Peyer's patch (tissue), 4 donors: ENCODE measurements around the gene ACBD6. TPM values are rescaled to one million over a fixed set of nuclear protein-coding genes. Genes with fewer than 3 reads are reported as not detected.

ENCODE experiments used
- DNase-seq, 3 donors: peaks; one replicate each; pipeline ENCODE4 v3.0.0-alpha.2; 2017 to 2019
- H3K27ac ChIP-seq, 4 donors: fragments of 200-600 bp; sonication (generic); one replicate each; pipeline ENCODE4 v1.5.1; 2016 to 2019
- H3K27me3 ChIP-seq, 2 donors: fragments of 200-600 bp; sonication (generic); one replicate each; pipeline ENCODE4 v1.5.1; 2019
- H3K36me3 ChIP-seq, 3 donors: fragments of 200-600 bp; sonication (generic); one replicate each; pipeline ENCODE4 v1.5.1; 2016 to 2019
- H3K4me1 ChIP-seq, 4 donors: fragments of 200-600 bp; sonication (generic); one replicate each; pipeline ENCODE4 v1.5.1; 2016 to 2019
- H3K4me3 ChIP-seq, 4 donors: fragments of 200-600 bp; sonication (generic); 1 replicate in 3 of 4; 2 replicates in 1 of 4; pipeline ENCODE4 v1.5.1; 2016 to 2019; ENCODE audit warnings: mild to moderate bottlenecking in 1 of 4
- H3K9me3 ChIP-seq, 4 donors: fragments of 200-600 bp; sonication (generic); one replicate each; pipeline ENCODE4 v1.5.1; 2016 to 2019; ENCODE audit warnings: mild to moderate bottlenecking in 1 of 4
- POLR2A ChIP-seq, 2 donors: fragments of 450-650 bp; IDR thresholded peaks; one replicate each; pipeline ENCODE4 v1.5.1; 2017; ENCODE audit warnings: antibody characterized with exemption in 2 of 2, mild to moderate bottlenecking in 2 of 2, moderate library complexity in 2 of 2
- total RNA-seq, 4 donors: library from RNA; depleted of rRNA; stranded (reverse); fragments of >200 nt; gene quantifications; one replicate each; pipeline ENCODE4 v1.1.0, GENCODE V29; 2016
- TF ChIP-seq, protein P1 (sequence below), 6 experiments: fragments of 450-650 bp in 4 of 6; fragments of 200-600 bp in 2 of 6; sonication (generic) in 1 of 6; IDR thresholded peaks; one replicate each; pipeline ENCODE4 v1.5.1; 2017 to 2019; ENCODE audit warnings: antibody characterized with exemption in 6 of 6, mild to moderate bottlenecking in 3 of 6, moderate library complexity in 1 of 6

The ACBD6 gene
- total RNA-seq, 4 donors from 2014 or later, result 32.2 to 56.1 (median 32.7) TPM

DNA sequence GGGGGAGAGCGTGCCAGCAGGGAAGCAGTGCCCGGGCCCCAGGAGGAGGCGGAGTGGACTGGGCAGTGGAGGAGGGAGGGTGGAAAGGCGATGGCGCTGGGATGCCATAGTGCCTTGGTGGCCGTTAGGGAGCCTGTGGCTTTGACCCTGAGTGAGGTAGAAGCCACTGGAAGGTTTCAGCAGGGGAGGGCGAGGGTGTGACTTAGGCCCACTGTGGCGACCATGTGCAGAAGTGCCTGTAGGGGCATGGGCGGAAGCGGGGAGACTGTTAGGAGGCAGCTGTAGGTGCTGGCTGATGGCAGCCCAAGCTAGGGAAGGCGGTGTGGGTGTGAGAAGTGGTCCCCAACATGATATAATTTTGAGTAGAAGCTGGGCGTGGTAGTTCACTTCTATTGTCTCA lies 244.1 kb downstream of the ACBD6 start:
- TF ChIP-seq, protein P1, sequence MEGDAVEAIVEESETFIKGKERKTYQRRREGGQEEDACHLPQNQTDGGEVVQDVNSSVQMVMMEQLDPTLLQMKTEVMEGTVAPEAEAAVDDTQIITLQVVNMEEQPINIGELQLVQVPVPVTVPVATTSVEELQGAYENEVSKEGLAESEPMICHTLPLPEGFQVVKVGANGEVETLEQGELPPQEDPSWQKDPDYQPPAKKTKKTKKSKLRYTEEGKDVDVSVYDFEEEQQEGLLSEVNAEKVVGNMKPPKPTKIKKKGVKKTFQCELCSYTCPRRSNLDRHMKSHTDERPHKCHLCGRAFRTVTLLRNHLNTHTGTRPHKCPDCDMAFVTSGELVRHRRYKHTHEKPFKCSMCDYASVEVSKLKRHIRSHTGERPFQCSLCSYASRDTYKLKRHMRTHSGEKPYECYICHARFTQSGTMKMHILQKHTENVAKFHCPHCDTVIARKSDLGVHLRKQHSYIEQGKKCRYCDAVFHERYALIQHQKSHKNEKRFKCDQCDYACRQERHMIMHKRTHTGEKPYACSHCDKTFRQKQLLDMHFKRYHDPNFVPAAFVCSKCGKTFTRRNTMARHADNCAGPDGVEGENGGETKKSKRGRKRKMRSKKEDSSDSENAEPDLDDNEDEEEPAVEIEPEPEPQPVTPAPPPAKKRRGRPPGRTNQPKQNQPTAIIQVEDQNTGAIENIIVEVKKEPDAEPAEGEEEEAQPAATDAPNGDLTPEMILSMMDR (IDR thresholded peaks at IDR 0.05), result no peak
- TF ChIP-seq POLR2A (IDR thresholded peaks at IDR 0.05), result no peak
- H3K27ac ChIP-seq, result no peak overlapping the region
- no peak for DNase-seq
- no peaks in the 10 kb centered on the region for H3K9me3 ChIP-seq
- H3K36me3 ChIP-seq, result no peaks in the 10 kb centered on the region
- no peak overlapping the region for H3K4me3 ChIP-seq
- no peaks in the 10 kb centered on the region for H3K4me1 ChIP-seq
- no peaks in the 10 kb centered on the region for H3K27me3 ChIP-seq

DNA sequence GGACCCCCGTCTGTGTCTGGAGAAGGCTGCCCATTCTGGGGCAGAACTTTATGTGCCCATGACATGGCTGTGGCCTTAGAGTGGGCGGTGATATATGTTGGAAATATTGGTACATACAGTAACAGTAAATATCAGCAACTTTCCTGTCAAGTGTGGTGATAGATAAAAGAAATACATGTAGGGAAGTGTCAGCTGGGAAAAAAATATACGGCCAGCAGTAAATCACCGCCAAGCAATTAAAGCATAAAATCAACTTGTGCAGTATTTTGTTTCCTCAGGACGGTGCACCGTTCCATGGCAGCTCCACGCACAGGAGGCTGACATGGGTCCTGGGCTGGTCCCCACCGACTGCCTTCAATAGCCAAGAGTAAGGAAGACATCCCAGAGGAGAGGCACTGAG lies 244.9 kb downstream of the ACBD6 start:
- no peak for DNase-seq
- H3K4me3 ChIP-seq, result no peak overlapping the region
- no peaks in the 10 kb centered on the region for H3K9me3 ChIP-seq
- H3K27me3 ChIP-seq, result no peaks in the 10 kb centered on the region
- H3K36me3 ChIP-seq, result no peaks in the 10 kb centered on the region
- H3K4me1 ChIP-seq, result no peaks in the 10 kb centered on the region
- TF ChIP-seq POLR2A (IDR thresholded peaks at IDR 0.05), result no peak
- TF ChIP-seq, protein P1 (IDR thresholded peaks at IDR 0.05), result no peak
- no peak overlapping the region for H3K27ac ChIP-seq

DNA sequence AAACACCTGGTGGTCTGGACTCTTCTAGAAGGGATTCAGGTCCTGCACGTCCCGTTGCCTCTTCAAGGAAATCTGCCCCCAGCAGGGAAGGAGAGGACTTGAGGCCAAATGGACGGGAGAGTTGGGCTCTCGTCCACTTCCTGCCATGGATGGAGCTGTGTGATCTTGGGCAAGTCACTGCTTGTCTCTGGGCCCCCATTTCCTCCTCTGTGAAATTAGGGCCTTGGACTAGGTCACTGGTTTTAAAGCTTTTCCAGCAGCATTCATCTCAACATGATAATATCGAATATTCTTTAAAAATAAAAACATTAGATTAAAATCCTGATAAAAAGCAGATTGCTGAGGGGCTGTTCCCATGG lies 245.4 kb downstream of the ACBD6 start:
- TF ChIP-seq, protein P1 (IDR thresholded peaks at IDR 0.05), result no peak
- TF ChIP-seq POLR2A (IDR thresholded peaks at IDR 0.05), result no peak
- Histone ChIP-seq H3K27me3 (no peaks in the 10 kb centered on the region), H3K4me3 (no peak overlapping the region), H3K36me3 (no peaks in the 10 kb centered on the region), H3K9me3 (no peaks in the 10 kb centered on the region), H3K27ac (no peak overlapping the region), H3K4me1 (no peaks in the 10 kb centered on the region)
- no peak for DNase-seq

DNA sequence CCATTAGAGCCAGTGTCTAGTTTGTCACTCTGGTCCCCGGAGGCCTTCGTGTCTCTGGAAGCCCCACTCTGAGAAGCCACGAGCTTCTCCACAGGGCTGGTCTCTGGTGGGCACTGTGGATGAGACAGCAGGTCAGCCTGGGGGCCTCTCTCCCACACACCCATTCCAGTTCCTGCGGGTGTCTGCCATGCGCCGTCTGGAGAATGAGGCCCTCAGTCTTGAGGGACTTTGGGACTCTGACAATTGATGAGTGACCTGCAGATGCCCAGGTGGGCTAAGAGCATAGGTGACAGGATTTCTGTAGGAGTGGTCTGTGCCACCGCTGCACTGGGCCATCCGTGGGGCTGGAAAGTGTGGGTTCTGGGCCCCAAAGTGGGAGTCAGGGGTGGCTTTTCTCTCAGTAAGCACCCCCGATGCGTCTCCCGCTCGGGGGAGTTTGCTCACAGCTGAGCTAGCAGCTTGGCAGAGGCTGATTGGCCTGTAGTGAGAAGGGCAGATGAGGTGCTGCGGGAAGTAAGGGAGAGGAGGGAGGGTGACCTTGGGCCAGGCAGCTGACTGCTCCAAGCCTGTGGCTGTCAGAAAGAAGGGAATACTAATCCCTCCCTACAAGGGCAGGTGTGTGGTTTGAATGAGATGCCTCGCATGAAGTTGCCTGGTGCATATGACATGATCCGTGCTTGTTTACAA lies 245.9 kb downstream of the ACBD6 start:
- TF ChIP-seq, protein P1 (IDR thresholded peaks at IDR 0.05), result no peak
- TF ChIP-seq POLR2A (IDR thresholded peaks at IDR 0.05), result no peak
- no peaks in the 10 kb centered on the region for H3K36me3 ChIP-seq
- H3K27me3 ChIP-seq, result no peaks in the 10 kb centered on the region
- no peaks in the 10 kb centered on the region for H3K4me1 ChIP-seq
- H3K27ac ChIP-seq, result no peak overlapping the region
- H3K9me3 ChIP-seq, result no peaks in the 10 kb centered on the region
- H3K4me3 ChIP-seq, result no peak overlapping the region
- DNase-seq, result no peak

DNA sequence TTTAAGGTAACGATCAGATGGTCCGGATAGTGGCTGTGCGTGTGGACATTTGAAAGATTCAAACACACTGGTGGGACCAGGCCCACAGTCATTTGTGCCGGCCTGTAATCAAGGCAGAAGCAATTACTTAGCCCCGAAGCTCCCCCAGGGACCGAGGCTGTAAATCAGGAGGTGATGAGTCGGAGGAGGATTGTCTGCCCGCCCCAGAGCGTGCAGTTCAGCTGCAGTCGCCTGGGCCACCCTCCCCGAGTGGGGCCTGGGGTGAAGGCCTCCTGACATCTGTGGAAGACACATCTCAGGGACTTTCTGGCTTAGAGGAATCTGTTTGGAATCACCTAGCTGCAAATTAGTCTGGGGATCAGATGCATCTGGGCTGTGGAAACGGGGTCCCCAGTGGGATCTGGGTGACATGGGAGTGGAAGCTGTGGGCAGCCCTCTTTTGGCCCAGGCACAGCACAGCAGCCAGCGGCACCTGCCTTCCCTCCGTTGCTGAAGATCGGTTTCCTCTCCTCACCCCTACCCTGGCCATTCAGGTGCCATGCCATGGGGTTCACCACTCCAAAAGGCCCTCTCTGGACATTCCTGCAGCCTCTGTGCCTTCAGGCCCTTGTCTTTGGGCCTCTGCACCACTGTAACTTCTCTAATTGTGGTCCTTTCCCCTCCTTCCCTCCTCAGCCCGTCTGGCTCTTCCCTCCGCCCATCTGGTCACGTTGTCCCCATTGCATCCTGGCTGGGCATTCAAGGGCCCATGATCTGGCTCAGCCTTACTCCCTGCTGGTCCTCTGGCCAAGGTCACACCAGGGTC lies 246.6 kb downstream of the ACBD6 start:
- DNase-seq, result no peak
- no peaks in the 10 kb centered on the region for H3K36me3 ChIP-seq
- H3K27ac ChIP-seq, result no peak overlapping the region
- no peaks in the 10 kb centered on the region for H3K4me1 ChIP-seq
- H3K4me3 ChIP-seq, result no peak overlapping the region
- H3K27me3 ChIP-seq, result no peaks in the 10 kb centered on the region
- TF ChIP-seq, protein P1 (IDR thresholded peaks at IDR 0.05), result no peak
- no peak for TF ChIP-seq POLR2A (IDR thresholded peaks at IDR 0.05)
- H3K9me3 ChIP-seq, result no peaks in the 10 kb centered on the region
